GM12875 (cell line): ENCODE data around the gene RBM33.

ENCODE experiments used
- H3K4me3 ChIP-seq: one replicate; pipeline ENCODE4 v1.5.1; 2011; ENCODE audit warnings: low read depth, low read length, control low read depth
- CTCF ChIP-seq: IDR thresholded peaks from 2 replicates; pipeline ENCODE4 v1.5.1; 2011; ENCODE audit warnings: low read depth, mild to moderate bottlenecking, control low read depth, inconsistent platforms, low read length, moderate library complexity, borderline replicate concordance; ENCODE audit not compliant: insufficient read depth

The RBM33 gene

DNA sequence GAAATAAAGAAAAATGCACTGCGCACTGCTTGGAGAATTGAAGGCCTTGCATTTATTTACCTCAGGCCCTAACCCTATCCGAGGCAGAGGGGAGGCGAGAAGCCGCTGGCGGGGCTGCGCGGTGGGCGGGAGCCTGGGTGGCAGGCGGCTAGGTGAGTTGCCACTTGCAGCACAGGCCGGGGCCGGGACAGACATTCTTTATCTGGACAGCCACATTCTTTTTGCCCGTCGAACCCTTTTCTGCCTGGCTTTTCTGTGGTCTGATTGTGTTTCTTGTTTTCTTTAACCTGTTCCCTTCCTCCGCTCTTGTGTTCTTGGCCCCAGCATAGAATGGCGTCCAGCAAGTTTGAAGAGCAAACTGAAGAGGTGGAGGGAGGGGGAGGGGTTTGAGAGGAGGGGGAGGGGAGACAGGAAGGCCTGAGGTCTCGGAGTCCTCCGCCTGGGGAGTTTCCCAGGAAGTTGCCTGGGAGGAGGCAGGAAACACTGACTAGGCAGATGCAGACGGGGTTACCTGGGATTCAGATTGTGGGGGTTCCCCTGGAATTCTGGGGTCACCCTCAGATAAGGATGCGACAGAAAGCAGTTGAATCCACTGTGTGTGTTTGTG is 162.7 kb downstream of the RBM33 start:
- TF ChIP-seq CTCF, result no peak
- no peak overlapping the region for H3K4me3 ChIP-seq

DNA sequence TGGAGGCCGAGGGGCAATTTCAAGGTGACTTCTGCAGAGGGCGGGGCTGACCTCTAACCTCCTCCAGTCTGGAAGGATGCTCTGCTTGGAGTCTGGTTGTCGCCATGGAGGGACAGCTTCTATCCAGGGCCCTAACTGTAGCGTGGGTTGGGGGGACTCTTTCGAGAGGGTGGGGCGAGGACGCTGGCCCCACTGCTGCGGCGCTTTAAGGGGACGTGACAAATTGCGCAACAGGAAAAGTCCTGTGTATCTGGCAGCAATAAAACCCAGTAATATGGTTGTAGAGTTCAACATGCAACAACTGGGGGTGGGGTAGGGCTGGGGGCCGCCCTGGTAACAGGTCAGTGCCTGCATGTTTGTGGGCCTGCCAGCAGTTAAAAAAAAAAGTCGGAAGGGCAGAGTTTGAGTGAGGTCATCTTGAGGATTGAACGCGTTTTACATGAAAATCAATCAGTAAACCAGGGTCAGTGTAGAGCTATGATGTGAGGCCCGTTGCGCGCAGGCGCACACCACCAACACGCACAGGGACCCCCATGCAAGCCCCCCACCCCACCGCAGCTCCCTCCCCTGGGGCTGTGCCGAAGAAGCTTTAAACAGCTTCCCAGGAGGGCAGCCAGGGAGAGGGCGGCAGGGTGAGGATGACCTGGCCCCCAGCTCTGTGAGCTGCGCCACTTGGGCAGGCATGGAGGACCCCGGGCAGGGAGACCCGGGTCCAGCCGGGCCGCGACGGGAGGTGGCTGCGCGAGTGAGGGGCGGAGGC is 163.5 kb downstream of the RBM33 start:
- TF ChIP-seq CTCF, result no peak
- no peak overlapping the region for H3K4me3 ChIP-seq

GRCh38 chr7:155808549-155809331 is 164.3 kb downstream of the RBM33 start:
- TF ChIP-seq CTCF, result no peak
- H3K4me3 ChIP-seq, result no peak overlapping the region

- TF ChIP-seq CTCF, result no peak
These were observed 165.0 kb downstream of the RBM33 start for GRCh38 chr7:155809332-155809946.

GRCh38 chr7:155809947-155810769 is 165.7 kb downstream of the RBM33 start:
- no peak for TF ChIP-seq CTCF
- H3K4me3 ChIP-seq, result no peak overlapping the region

More at GRCh38 chr7:155809332-155809946, 165.0 kb downstream of the RBM33 start:
- no peak overlapping the region for H3K4me3 ChIP-seq

- H3K4me3 ChIP-seq, result no peak overlapping the region
- TF ChIP-seq CTCF, result no peak
These were observed 166.5 kb downstream of the RBM33 start for GRCh38 chr7:155810770-155811559.
